Neural progenitor cell (in vitro differentiated cells): ENCODE data around the gene ARHGEF26. TPM values are rescaled to one million over a fixed set of nuclear protein-coding genes. Genes with fewer than 3 reads are reported as not detected.
A peak's percentile ranks its signal among the peaks of the same experiment; 100 is the strongest.

ENCODE experiments used
- DNase-seq: peaks from one replicate; pipeline ENCODE4 v3.0.0-alpha.2; 2016; ENCODE audit warnings: low spot score
- H2AFZ ChIP-seq: fragments of 200-600 bp; sonication (generic); replicated peaks from 2 replicates; pipeline ENCODE4 v1.6.1; 2016; ENCODE audit warnings: antibody characterized with exemption
- H3F3A ChIP-seq: fragments of 200-600 bp; sonication (generic); 2 replicates; pipeline ENCODE4 v1.6.1; 2016; ENCODE audit warnings: antibody characterized with exemption, low read depth
- H3K27ac ChIP-seq: fragments of 200-600 bp; sonication (generic); 2 replicates; pipeline ENCODE4 v1.5.1; 2016; ENCODE audit warnings: mild to moderate bottlenecking
- H3K27me3 ChIP-seq: fragments of 200-600 bp; sonication (generic); 2 replicates; pipeline ENCODE4 v1.6.1; 2016; ENCODE audit warnings: mild to moderate bottlenecking, moderate library complexity
- H3K36me3 ChIP-seq: fragments of 200-600 bp; sonication (generic); 2 replicates; pipeline ENCODE4 v1.5.1; 2016
- H3K4me1 ChIP-seq: fragments of 200-600 bp; sonication (generic); 2 replicates; pipeline ENCODE4 v1.6.1; 2016; ENCODE audit warnings: mixed run types
- H3K4me2 ChIP-seq: fragments of 200-600 bp; sonication (generic); 2 replicates; pipeline ENCODE4 v1.6.1; 2016
- H3K4me3 ChIP-seq: fragments of 200-600 bp; sonication (generic); 2 replicates; pipeline ENCODE4 v1.5.1; 2016
- H3K79me2 ChIP-seq: fragments of 200-600 bp; sonication (generic); 2 replicates; pipeline ENCODE4 v1.6.1; 2016; ENCODE audit warnings: low read depth
- H3K9ac ChIP-seq: fragments of 200-600 bp; sonication (generic); 2 replicates; pipeline ENCODE4 v1.6.1; 2016
- H3K9me3 ChIP-seq: fragments of 200-600 bp; sonication (generic); 2 replicates; pipeline ENCODE4 v1.5.1; 2016; ENCODE audit warnings: low read depth
- H4K20me1 ChIP-seq: fragments of 200-600 bp; sonication (generic); 2 replicates; pipeline ENCODE4 v1.6.1; 2016; ENCODE audit warnings: low read depth
- H3K27ac Mint-ChIP-seq: 3 replicates; pipeline ENCODE4 v1.8.0; 2021; ENCODE audit warnings: mixed read lengths
- H3K27me3 Mint-ChIP-seq: 2 replicates; pipeline ENCODE4 v1.8.0; 2022; ENCODE audit warnings: low read depth, mild to moderate bottlenecking, inconsistent platforms, moderate library complexity, mixed read lengths; ENCODE audit not compliant: insufficient read depth
- H3K36me3 Mint-ChIP-seq: 3 replicates; pipeline ENCODE4 v1.8.0; 2021; ENCODE audit warnings: mixed read lengths
- H3K4me1 Mint-ChIP-seq: 3 replicates; pipeline ENCODE4 v1.8.0; 2021; ENCODE audit warnings: mixed read lengths
- H3K4me3 Mint-ChIP-seq: 3 replicates; pipeline ENCODE4 v1.8.0; 2021; ENCODE audit warnings: mild to moderate bottlenecking, moderate library complexity, mixed read lengths
- H3K9me3 Mint-ChIP-seq: 3 replicates; pipeline ENCODE4 v1.8.0; 2020; ENCODE audit warnings: mixed read lengths
- EZH2 ChIP-seq: fragments of 200-600 bp; sonication (generic); IDR thresholded peaks from 2 replicates; pipeline ENCODE4 v1.6.1; 2017; ENCODE audit warnings: antibody characterized with exemption, mild to moderate bottlenecking, moderate library complexity
- EZH2phosphoT487 ChIP-seq: fragments of 200-600 bp; sonication (generic); IDR thresholded peaks from 2 replicates; pipeline ENCODE4 v1.6.1; 2017; ENCODE audit warnings: antibody characterized with exemption
- total RNA-seq: library from RNA; depleted of rRNA; stranded (reverse); fragments of >200 nt; gene quantifications from 2 replicates; pipeline ENCODE4 v1.2.3, GENCODE V29; 2015; ENCODE audit warnings: low replicate concordance
- TF ChIP-seq, protein P1 (sequence below): fragments of 200-600 bp; sonication (generic); IDR thresholded peaks from 2 replicates; pipeline ENCODE4 v1.5.1; 2017; ENCODE audit warnings: antibody characterized with exemption, mild to moderate bottlenecking

ARHGEF26 gene
- total RNA-seq, 1 donor from 2014 or later, result 14.0 TPM

DNA sequence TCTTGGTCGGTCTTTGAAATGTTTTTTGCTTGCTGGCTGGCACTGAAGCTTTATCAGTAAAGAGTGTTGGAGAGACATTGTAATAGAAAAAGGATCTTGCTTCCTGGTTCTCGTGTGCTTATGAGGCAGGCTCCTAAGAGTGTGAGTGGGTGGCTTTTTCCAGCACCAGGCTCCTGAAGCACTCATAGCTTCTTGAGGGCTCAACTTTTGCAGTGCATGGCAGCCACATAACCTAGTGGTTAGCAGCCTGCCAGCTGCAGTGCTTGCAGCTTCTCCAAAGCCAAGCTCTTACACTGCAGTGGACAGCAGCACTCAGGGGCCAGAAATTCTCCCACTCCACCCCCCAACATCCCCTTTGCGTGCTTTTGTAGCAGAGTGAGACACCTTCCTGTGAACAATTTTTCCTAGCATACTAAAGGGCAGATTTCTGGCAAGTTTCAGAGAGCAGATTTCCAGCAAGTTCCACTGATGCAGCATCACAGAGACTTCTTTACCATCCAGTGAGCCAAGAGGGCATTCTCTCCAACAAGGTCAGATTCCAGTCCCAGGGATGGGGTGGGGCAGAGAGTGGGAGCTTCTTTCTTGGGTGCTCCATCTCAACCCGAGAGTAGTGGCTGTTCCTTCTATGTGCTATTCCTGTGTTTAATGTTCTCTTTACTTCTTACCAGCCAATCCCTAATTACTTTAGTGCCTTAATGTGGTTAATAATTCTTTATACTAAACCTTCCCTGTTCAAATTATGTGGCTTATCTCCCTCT, 15.8 kb upstream of the ARHGEF26 start:
- no peak for TF ChIP-seq EZH2phosphoT487
- TF ChIP-seq, protein P1, sequence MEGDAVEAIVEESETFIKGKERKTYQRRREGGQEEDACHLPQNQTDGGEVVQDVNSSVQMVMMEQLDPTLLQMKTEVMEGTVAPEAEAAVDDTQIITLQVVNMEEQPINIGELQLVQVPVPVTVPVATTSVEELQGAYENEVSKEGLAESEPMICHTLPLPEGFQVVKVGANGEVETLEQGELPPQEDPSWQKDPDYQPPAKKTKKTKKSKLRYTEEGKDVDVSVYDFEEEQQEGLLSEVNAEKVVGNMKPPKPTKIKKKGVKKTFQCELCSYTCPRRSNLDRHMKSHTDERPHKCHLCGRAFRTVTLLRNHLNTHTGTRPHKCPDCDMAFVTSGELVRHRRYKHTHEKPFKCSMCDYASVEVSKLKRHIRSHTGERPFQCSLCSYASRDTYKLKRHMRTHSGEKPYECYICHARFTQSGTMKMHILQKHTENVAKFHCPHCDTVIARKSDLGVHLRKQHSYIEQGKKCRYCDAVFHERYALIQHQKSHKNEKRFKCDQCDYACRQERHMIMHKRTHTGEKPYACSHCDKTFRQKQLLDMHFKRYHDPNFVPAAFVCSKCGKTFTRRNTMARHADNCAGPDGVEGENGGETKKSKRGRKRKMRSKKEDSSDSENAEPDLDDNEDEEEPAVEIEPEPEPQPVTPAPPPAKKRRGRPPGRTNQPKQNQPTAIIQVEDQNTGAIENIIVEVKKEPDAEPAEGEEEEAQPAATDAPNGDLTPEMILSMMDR, result no peak
- TF ChIP-seq EZH2, result no peak
- H3K27ac ChIP-seq, result no peak overlapping the region
- no peak overlapping the region for H3K4me3 ChIP-seq
- no peaks in the 10 kb centered on the region for H4K20me1 ChIP-seq
- no peaks in the 10 kb centered on the region for H3K36me3 Mint-ChIP-seq
- H3K4me1 ChIP-seq, result no peaks in the 10 kb centered on the region
- no peak for DNase-seq
- H3K36me3 ChIP-seq, result no peaks in the 10 kb centered on the region
- H3K4me2 ChIP-seq, result no peak overlapping the region
- H3K9ac ChIP-seq, result no peak overlapping the region
- H3K27me3 ChIP-seq, result no peaks in the 10 kb centered on the region
- H3K4me3 Mint-ChIP-seq, result no peak overlapping the region
- H3F3A ChIP-seq, result no peaks in the 10 kb centered on the region
- H3K27ac Mint-ChIP-seq, result no peak overlapping the region
- peaks cover 4% of the 10 kb centered on the region for H3K27me3 Mint-ChIP-seq
- H3K9me3 ChIP-seq, result no peaks in the 10 kb centered on the region
- peaks cover 15% of the 10 kb centered on the region for H3K4me1 Mint-ChIP-seq
- H3K9me3 Mint-ChIP-seq, result no peaks in the 10 kb centered on the region
- H3K79me2 ChIP-seq, result no peaks in the 10 kb centered on the region
- no peak overlapping the region for H2AFZ ChIP-seq

- Mint-ChIP-seq H3K9me3 (no peaks in the 10 kb centered on the region), H3K4me3 (no peak overlapping the region), H3K36me3 (no peaks in the 10 kb centered on the region), H3K4me1 (peaks cover 37% of the 10 kb centered on the region), H3K27me3 (peaks cover 4% of the 10 kb centered on the region), H3K27ac (peak overlapping the region; percentile 95)
- Histone ChIP-seq H3F3A (no peaks in the 10 kb centered on the region), H3K36me3 (no peaks in the 10 kb centered on the region), H2AFZ (no peak overlapping the region), H3K4me2 (no peak overlapping the region), H3K27ac (no peak overlapping the region), H4K20me1 (no peaks in the 10 kb centered on the region), H3K79me2 (no peaks in the 10 kb centered on the region), H3K9ac (no peak overlapping the region), H3K9me3 (no peaks in the 10 kb centered on the region), H3K4me1 (peaks cover 20% of the 10 kb centered on the region), H3K27me3 (no peaks in the 10 kb centered on the region), H3K4me3 (no peak overlapping the region)
- TF ChIP-seq EZH2phosphoT487 (no peak), EZH2 (no peak)
- TF ChIP-seq, protein P1, result no peak
- no peak for DNase-seq
Observed at GRCh38 chr3:154111365-154111935, 9.7 kb upstream of the ARHGEF26 start.

- no peaks in the 10 kb centered on the region for H3K27me3 ChIP-seq
- Mint-ChIP-seq H3K36me3 (no peaks in the 10 kb centered on the region), H3K4me3 (no peak overlapping the region), H3K27ac (peak overlapping the region; percentile 95), H3K27me3 (peaks cover 7% of the 10 kb centered on the region), H3K4me1 (peaks cover 37% of the 10 kb centered on the region), H3K9me3 (no peaks in the 10 kb centered on the region)
- no peak overlapping the region for H3K4me2 ChIP-seq
- no peak overlapping the region for H3K4me3 ChIP-seq
- H4K20me1 ChIP-seq, result no peaks in the 10 kb centered on the region
- peaks cover 20% of the 10 kb centered on the region for H3K4me1 ChIP-seq
- H3K27ac ChIP-seq, result no peak overlapping the region
- no peaks in the 10 kb centered on the region for H3K36me3 ChIP-seq
- no peak overlapping the region for H2AFZ ChIP-seq
- TF ChIP-seq EZH2phosphoT487 (no peak), EZH2 (no peak)
- TF ChIP-seq, protein P1, result no peak
- no peaks in the 10 kb centered on the region for H3K79me2 ChIP-seq
- no peaks in the 10 kb centered on the region for H3F3A ChIP-seq
- no peak for DNase-seq
- H3K9me3 ChIP-seq, result no peaks in the 10 kb centered on the region
- H3K9ac ChIP-seq, result no peak overlapping the region
Observed at GRCh38 chr3:154112146-154112852, 8.9 kb upstream of the ARHGEF26 start.
